Measurements from ENCODE around the gene WDR46. TPM values are rescaled to one million over a fixed set of nuclear protein-coding genes. Genes with fewer than 3 reads are reported as not detected.
A peak's percentile ranks its signal among the peaks of the same experiment; 100 is the strongest.

The WDR46 gene
- total and polyA plus RNA-seq, 10 of the 15 experiments (the other 5 are each of a cell fraction or from before 2014, with no cell fraction given): 10.1 to 147 (median 86.0) TPM

DNA sequence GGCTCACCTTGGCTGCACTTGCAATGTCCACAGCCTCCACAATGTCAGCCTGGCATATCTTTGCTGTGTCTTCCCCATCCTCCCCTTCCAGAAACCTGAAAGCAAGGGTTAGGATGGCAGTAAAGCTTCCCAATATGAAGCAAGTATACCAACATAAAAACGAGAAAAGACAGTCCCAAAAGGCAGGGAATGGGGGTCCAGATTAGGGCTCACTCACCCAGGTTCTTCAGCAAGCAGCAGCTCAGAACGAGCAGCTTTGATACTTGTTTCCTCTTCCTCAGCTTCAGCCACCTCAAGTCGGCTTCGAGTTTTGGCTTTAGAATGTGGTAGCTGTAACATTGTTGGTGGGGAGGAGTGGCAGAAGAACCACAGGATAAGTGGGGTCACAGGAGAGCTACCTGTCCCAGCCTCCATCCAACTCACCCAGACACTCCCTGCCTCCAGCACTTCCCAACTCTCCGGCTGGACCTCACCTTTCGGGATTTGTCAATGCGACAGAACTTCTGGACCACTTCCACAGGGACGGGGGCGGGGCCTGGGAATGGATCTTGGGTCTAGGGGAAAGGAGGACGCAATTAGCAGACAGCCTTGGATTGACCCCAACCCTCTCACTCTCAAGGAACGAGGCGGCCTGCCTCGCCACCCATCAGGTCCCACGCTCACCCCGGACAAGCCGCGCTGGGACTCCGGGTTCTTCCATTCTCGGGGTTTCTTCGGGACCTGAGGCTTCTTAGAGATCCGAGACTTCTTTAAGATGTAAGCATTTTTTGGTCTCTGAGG lies 708 bp downstream of the WDR46 start:
- intact Hi-C loops (cut with micrococcal nuclease; ENCODE audit: unreplicated experiment): no loop called here
- Histone ChIP-seq H2AFZ (ENCODE audit: control insufficient read depth, low read depth, low read length) (peak overlapping the region; percentile 98), H3K27ac (ENCODE audit: control insufficient read depth, insufficient read depth) (no peak overlapping the region), H4K20me1 (ENCODE audit: control insufficient read depth, insufficient read depth) (no peaks in the 10 kb centered on the region), H3K79me2 (ENCODE audit: control insufficient read depth, insufficient read depth, low read length) (peaks cover 31% of the 10 kb centered on the region), H3K4me2 (ENCODE audit: control insufficient read depth, insufficient read depth) (peak overlapping the region; percentile 46), H3K9me3 (replicated peaks; ENCODE audit: control insufficient read depth, insufficient read depth, low read length) (no peaks in the 10 kb centered on the region), H3K27me3 (replicated peaks in 1 of 2; ENCODE audit: control insufficient read depth in 2 of 2, insufficient read depth in 2 of 2, low read length in 1 of 2) (no peaks in the 10 kb centered on the region), H3K4me1 (ENCODE audit: control insufficient read depth, insufficient read depth, low read length) (no peaks in the 10 kb centered on the region), H3K9ac (ENCODE audit: control insufficient read depth, insufficient read depth, low read length) (peak overlapping the region; percentile 73), H3K36me3 (ENCODE audit: control insufficient read depth in 2 of 2, insufficient read depth in 2 of 2, low read length in 1 of 2) (peaks cover 2 to 36% of the 10 kb centered on the region in 2 experiments; a peak in 3 of 4 replicates), H3K4me3 (peak overlapping the region; percentile 78)
- in situ Hi-C loops (cut with MboI): no loop called here
- 2% methylated on average over 21 of the region's 21 CpGs for WGBS (ENCODE audit: insufficient coverage, insufficient replicate concordance, low lambda C conversion rate, missing lambda C conversion rate)
- TSS peak; percentile 85 for BruUV-seq (replicated peaks)
- FAIRE-seq: no peak
- RAD21 ChIA-PET (ENCODE audit: unreplicated experiment): interaction anchor here (1.2 to 2.6 kb wide), 9 partner anchors 10 to 142 kb away, joined by 4 to 12 read pairs (median 8); partner anchors contain the start of genes B3GALT4, RPS18, VPS52 and ZBTB22
- ATAC-seq: peak; percentile 2; the same call in 2 of the 3 replicates
- no peak for DNase-seq (ENCODE audit: low read depth, low spot score)
- CTCF ChIA-PET: interaction anchor here (1.2 to 5.0 kb wide), 3 partner anchors 11 to 56 kb away, joined by 4 to 28 read pairs (median 8); partner anchors contain the start of genes B3GALT4 and RGL2
- SMC1A ChIA-PET (ENCODE audit: uncharacterized antibody, unreplicated experiment): interaction anchor here (1.3 to 4.4 kb wide), 7 partner anchors 9 to 30 kb away, joined by 3 to 25 read pairs (median 5); partner anchors contain the start of genes B3GALT4, RPS18, VPS52 and ZBTB22
- POLR2A ChIA-PET: interaction anchor here (0.8 to 3.5 kb wide), 11 partner anchors 10 to 129 kb away, joined by 3 to 60 read pairs (median 8); partner anchors contain the start of genes B3GALT4, CUTA, RGL2 and RPS18
- TF ChIP-seq MYB (IDR thresholded peaks at IDR 0.05; ENCODE audit: borderline replicate concordance, low read depth, low read length) (no peak), GABPA (IDR thresholded peaks at IDR 0.05; ENCODE audit: low read depth) (no peak), MEF2B (IDR thresholded peaks at IDR 0.05; ENCODE audit: partially characterized antibody, poor library complexity, severe bottlenecking) (no peak)

Measured in GM12878 (cell line).